LNCaP clone FGC (cell line): Measurements from ENCODE around the gene EZH2.

Experiments used
- DNase-seq: peaks from one replicate; pipeline ENCODE4 v3.0.0-alpha.2; 2011; ENCODE audit warnings: low read depth
- H3K4me3 ChIP-seq: 2 replicates; pipeline ENCODE4 v1.5.1; 2011; ENCODE audit warnings: mild to moderate bottlenecking, low read depth, low read length, control low read depth
- TF ChIP-seq, protein P1 (sequence below): IDR thresholded peaks from 2 replicates; pipeline ENCODE4 v1.5.1; 2012; ENCODE audit warnings: mild to moderate bottlenecking; ENCODE audit not compliant: control insufficient read depth, insufficient read depth; ENCODE audit errors: extremely low read depth

The EZH2 gene

DNA sequence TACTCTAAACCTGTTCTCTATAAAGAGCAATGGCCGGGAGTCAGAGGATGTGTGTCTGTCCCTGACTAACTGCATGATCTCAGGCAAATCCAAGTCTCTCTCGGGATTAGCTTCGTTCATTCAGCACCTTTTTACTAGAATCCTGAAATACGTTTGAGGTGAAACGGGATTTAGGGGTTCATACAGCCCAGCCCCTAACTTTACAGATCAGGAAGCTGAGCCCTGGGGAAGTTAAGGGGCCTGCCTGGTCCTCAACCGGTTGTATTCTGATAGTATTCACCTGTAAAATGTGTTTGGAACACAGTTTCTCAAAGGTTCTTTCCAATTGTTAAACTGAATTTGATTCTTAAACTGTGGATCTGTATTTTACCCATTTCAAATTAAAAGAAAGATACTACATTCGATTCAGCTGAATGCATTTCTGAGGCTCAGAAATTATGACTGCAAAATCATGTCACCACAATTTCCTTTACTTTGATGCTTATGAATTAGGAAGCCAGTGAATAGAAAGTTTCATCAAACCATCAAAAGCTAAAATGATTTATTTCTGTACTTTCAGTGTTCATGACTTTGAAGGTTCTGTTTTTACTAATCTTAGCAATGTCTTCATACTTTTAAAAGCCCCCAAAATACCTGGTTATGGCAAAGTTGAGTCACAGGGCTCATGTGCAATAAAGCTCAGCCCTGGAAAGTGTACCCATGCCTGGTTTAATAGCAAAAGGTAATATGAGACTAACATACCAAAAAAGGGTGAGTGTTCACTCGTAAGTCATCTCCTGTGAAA lies 28.9 kb upstream of the EZH2 start:
- TF ChIP-seq, protein P1, sequence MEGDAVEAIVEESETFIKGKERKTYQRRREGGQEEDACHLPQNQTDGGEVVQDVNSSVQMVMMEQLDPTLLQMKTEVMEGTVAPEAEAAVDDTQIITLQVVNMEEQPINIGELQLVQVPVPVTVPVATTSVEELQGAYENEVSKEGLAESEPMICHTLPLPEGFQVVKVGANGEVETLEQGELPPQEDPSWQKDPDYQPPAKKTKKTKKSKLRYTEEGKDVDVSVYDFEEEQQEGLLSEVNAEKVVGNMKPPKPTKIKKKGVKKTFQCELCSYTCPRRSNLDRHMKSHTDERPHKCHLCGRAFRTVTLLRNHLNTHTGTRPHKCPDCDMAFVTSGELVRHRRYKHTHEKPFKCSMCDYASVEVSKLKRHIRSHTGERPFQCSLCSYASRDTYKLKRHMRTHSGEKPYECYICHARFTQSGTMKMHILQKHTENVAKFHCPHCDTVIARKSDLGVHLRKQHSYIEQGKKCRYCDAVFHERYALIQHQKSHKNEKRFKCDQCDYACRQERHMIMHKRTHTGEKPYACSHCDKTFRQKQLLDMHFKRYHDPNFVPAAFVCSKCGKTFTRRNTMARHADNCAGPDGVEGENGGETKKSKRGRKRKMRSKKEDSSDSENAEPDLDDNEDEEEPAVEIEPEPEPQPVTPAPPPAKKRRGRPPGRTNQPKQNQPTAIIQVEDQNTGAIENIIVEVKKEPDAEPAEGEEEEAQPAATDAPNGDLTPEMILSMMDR, result no peak
- DNase-seq, result no peak
- no peak overlapping the region for H3K4me3 ChIP-seq

DNA sequence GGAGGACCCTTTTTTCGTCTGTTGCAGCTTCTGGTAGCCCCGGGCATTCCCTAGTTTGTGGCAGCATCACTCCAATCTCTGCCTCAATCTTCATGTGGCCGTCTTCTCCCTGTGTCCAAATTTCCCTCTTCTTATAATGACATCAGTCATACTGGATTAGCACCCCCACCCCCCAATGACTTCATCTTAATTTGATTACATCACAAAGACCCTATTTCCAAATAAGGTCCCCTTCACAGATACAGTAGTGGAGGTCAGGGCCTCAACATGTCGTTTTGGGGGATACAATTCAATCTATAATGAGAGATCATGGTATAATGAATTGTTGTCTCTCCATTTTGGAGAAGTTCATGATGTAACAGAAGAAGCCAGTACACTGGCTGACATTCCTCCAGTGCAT lies 28.1 kb upstream of the EZH2 start:
- H3K4me3 ChIP-seq, result no peak overlapping the region
- no peak for DNase-seq

DNA sequence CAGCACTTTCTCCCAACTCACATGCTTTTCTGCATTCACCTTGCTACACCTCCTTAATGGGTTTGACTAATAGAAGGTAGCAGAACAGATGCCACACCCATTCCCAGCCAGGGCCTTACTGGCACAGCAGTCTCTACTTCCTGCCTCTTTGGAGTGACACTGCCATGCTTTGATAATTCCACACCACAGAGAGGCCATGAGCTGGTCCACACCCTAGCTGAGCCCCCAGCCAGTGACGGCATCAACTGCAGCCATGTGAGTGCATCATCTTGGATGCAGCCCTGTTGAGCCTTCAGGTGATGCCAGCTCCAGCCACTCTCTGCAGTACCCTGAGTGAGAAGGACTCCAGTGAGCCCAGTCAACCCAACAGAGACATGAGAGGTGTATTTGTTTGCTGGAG lies 27.5 kb upstream of the EZH2 start:
- TF ChIP-seq, protein P1, result no peak
- no peak for DNase-seq
- H3K4me3 ChIP-seq, result no peak overlapping the region

More for the DNA sequence above, 28.1 kb upstream of the EZH2 start:
- TF ChIP-seq, protein P1, result no peak

DNA sequence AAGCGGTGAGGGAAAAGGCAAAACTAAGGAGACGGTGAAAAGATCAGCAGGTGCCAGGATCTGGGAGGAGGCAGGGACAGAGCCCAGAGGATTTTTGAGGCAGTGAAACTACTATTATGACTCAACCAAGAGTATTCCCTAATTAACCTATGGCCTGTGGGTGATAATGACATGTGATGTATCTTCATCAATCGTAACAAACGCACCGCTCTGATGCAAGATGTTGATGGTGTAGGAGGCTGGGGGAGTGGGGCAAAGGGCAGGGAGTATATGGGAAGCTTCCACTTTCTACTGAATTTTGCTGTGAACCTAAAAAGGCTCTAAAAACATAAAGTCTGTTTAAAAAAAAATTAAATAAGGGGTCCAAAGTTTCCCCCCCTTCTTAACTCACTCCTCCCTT lies 25.5 kb upstream of the EZH2 start:
- H3K4me3 ChIP-seq, result no peak overlapping the region
- TF ChIP-seq, protein P1, result no peak

DNA sequence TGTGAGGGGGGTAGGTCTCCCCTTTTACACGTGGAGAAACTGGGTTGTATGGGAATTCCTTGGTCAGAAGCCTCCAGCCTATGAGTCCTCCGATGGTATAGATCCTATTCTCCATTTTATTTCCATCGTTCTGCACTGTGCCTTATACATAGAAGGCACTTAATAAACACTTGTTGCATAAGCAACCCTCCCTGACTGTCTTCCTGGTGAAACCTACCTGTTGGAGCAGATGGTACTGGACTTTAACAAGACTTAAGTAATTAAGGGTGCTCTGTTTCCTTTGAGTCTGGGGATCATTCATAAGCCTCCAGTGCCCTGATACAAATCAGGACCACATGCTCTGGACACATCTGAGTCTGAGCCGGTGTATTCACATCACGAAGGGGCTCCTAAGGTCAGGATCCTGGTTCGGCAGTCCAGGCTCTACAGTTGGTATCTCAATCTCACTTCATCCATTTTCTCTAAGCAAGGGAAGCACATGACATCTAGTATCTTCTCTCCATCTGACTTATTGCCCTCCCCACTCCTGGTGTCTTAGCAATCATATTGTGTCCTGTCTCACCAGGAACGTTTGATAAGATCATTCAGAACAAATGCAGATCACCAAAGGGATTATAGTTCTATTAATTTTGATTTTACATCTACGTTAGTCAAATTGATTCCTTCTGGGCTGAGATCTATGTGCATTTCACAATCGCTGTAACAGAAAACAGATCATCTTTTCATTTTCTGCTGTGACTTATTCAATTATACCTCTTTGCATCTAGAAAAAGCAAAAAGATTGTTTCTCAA lies 22.8 kb upstream of the EZH2 start:
- TF ChIP-seq, protein P1, result no peak
- DNase-seq, result no peak
- H3K4me3 ChIP-seq, result no peak overlapping the region

More for the DNA sequence above, 25.5 kb upstream of the EZH2 start:
- DNase-seq, result no peak

DNA sequence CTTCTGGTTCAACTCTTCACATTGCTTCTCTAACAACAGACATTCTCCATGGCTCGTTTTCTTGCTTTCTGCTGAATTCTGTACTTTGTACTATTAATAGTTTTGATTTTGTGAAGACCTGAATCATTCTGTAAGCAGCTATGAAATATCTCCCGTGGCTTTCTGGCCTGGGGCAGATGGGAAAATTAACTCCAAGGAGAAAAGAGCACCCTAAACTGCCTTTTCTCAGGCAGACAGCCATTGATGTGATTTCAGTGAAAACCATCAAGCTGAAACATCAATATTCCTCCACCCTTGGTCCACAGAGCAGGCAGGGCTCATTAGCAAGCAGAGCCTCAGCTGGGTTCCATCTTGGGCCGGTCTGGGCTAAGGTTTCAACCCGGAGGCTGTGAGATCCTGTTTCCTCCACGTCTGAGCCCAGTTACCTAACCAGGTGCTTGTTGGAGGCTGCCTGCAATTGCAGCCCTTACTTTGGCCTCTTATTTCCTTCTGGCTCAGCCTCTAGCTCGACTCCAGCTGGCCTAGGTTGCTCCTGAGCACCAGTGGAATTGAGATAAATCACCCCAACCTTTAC lies 21.1 kb upstream of the EZH2 start:
- no peak for DNase-seq
- H3K4me3 ChIP-seq, result no peak overlapping the region
- TF ChIP-seq, protein P1, result no peak
